Eye (tissue), 1 donor: Measurements from ENCODE around the gene XIRP1.

ENCODE experiments used
- DNase-seq: peaks from one replicate; pipeline ENCODE4 v3.0.0-alpha.2; 2015

Gene XIRP1

DNA sequence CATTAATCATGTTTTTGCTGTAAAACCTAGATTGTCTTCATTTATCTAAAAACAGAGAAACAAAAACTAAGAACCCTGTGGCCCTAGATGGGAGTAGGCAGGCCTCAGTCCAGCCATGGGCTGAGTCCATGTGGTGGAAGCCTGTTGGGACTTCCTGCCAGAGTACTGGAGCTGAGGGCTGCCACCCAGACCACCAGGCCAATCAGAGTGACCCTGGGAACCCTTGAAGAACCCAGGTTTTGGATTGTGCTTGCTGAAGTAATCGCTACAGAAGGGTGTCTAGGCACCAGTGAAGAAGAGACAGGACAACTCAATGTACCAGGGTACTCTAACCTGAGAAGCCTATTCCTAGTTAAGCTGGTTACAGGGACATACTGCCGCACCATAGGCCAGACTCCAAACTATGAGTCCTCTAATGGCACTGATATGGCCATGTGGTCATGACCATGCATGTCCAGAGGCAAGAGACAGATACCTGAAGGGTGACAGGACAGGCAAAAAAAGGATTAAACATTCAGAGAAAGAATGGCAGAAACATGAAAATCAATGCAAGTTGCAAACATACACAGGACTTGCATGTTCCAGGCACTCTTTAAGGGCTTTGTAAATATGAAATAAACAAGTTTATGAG lies 51.9 kb downstream of the XIRP1 start:
- DNase-seq = no peak

DNA sequence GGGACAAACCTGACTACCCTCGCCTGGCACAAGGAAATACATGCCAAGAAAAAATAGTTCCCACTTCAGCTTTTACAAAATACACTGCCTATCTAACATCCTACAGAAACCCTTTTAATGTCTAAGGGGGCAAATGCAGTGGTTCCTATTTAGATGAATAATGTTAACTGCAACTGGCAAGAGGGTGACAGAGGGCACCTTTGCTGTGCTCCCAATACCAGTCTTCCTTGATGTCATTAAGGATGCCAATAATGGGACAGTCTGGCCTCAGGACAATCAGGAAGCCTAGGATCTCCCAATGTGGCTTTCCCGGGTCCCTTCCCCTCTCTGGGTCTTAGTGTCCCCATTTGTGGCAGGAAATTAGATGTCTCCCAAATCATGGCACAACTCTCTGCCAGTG lies 53.0 kb downstream of the XIRP1 start:
- no peak for DNase-seq

DNA sequence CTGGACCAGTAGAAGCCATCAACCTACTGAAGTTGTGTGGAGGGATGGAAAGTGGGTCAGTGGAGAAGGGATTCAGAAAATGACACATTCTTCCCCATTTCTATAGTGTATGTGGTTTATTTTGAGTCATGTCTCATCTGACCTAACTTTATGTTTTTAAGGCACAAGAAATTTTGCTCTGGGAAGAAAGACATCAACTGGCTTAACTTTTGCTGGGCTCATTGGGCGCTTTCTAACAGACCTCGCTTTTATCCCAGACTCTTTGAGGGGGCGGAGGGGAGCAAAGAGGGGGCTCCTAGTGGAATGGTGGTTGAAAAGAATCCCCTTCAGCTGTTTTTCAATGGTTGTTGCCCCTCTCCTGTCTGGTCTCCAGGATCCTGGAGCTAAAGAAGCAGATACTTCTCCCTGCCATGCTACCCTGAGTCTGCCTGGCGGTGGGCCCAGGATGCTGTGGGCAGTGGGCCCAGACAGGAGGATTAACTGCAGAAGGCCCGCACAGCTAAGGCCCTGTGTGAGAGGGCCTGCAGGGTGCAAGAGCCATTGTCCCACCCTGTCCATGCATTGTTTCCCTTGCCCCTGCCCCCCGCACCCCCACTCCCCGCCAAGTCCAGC lies 53.5 kb downstream of the XIRP1 start:
- DNase-seq = no peak

DNA sequence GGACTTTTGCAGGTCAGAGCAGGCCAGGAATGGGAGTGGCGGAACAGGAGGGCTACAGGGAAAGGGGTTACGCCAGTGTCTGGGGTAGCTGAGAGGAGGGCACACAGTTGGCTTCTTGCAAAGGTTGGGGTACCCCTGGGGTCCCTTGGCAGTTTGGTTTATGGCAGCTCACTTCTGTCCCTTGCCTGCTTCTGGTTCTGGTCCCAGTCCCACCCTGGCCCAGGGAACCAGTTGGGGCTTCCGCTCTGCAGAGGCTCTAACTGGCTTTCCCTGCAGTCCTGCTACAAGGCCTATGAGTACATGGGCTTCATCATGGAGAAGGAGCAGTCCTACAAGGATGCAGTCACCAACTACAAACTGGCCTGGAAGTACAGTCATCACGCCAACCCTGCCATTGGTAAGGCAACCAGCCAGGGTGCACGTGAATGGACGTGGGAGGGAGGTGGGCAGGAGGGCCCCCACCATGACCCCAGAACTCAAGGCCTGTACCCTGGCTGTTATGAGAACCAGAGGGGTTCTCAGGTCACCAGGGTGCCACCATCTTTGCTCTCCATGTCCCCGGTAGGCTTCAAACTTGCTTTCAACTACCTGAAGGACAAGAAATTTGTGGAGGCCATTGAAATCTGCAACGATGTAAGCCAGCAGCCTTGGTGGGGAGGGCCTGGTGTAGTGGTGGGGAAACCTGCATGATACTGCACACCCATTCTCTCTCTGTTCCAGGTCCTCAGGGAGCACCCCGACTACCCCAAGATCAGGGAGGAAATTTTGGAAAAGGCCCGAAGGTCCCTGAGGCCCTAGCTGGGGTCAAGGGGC lies 54.2 kb downstream of the XIRP1 start:
- DNase-seq = no peak

DNA sequence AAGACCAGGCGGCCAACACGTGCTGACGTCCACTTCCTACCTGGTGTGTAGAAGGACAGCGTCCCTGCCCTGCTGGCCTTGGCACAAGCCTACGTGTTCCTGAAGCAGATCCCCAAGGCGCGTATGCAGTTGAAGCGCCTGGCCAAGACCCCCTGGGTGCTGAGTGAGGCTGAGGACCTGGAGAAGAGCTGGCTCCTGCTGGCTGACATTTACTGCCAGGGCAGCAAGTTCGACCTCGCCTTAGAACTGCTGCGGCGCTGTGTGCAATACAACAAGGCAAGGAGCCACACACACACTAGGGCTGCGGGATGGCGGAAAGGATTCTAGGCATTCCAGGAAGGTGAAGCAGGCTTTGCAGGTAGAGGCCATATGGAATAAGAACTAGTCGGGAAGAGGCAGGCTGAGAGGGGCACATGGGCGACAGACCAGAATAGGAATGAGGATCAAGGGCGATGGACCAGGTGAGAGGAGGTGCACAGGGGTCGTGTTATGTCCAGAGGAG lies 54.9 kb downstream of the XIRP1 start:
- no peak for DNase-seq

DNA sequence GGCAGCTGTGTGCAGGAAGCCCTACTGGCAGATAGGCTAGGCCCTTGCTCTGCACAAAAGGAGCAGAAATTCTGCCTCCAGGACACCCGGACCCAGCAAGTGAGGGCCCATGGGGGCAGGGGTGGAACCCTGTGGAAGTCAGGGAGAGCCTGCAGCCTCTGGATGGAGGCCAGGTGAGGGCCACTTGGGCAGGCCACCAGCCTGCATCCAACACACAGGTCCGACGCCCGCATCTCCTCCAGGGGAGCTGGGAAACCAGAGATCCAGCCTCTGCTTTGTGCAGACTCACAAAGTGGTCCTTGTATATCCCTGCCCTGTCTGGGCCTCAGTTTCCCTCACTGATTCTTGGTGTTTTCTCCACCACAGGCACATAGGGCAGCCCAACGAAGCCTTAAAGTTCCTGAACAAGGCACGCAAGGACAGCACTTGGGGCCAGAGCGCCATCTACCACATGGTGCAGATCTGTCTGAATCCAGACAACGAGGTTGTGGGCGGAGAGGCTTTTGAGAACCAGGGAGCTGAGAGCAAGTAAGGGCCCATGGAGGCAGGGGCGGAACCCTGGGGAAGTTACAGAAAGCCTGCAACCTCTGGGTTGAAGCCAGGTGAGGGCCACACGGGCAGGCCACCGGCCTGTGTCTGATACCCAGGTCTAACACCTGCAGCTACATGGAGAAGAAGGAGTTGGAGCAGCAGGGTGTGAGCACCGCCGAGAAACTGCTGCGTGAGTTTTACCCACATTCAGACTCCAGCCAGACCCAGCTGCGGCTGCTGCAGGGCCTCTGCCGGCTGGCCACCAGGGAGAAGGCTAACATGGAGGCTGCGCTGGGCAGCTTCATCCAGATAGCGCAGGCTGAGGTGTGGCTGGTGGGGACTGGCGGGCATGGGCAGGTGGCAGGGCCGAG lies 55.6 kb downstream of the XIRP1 start:
- DNase-seq = no peak

DNA sequence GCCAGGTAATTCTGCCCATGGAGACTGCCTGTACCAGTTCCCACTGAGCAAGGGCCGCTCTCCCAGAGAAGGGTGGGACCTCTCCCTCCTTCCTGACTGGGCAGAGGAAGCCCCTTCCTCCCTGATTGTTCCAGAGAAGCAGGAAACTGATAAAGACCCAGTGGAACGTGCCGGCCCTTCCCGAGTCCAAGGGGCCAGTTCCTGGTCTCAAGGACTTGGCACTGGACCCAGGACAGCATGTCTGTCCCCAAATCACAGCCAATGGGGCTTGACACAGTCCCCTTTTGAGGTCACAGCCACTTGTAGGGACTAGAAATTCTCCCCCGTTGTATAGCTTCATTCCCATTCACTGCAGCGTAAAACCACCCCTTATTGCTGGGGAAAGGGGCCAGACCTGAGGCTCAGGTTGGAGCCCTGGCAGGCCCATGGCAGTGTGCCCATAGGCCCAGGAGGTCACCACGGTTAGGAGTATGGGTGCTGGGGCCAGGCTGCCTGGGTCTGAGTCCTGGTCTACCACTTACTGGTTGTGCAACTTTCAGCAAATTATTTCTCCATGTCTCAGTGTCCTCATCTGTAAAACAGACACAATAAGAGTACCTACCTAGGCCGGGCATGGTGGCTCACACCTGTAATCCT lies 57.1 kb downstream of the XIRP1 start:
- DNase-seq = no peak

DNA sequence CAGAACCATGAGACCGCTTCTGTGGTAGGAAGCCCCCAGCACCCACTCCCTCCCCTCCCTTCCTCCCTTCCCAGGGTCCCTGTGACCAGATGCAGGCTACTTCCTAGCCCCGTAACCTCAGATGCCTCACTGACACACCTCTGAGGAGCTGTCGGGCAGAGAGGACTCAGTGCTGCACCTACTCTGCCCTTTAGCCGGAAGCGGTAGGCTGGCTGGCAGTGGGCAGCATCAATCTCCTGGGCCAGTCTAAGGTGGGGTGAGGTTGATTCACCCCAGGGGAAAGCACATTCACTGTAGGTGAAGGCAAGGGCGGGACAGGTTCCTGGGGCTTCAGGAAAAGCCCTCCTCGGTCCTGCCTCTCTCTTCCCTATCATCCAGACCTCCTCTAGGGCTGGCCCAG lies 58.1 kb downstream of the XIRP1 start:
- DNase-seq = no peak

DNA sequence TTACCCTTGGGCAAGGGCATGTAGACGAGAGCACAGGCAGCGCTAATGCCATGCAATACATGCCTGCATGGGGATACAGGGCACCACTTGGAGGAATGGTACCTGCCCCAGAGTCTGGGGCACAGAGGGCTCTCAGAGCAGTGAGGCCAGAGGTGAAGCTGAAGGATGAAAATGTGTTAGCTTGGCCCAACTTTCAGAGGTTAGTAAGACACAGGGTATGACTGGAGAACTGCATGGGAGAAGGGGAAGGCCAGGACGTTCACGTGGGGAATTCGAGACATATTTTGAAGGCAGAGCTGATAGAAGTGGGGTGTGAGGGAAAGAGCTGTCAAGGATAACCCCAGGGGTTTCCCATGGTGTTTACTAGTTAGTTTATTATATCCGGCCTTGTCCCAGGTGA lies 58.6 kb downstream of the XIRP1 start:
- no peak for DNase-seq
